ENCODE data around the gene NLGN1. TPM values are rescaled to one million over a fixed set of nuclear protein-coding genes. Genes with fewer than 3 reads are reported as not detected.
"Not testable (repeated sequence)": the region's sequence is repeated elsewhere in the genome, so short reads cannot be mapped to it uniquely, and the experiment has no call there.

NLGN1 gene
- total RNA-seq, 1 experiment from 2014 or later = 3.2 TPM

DNA sequence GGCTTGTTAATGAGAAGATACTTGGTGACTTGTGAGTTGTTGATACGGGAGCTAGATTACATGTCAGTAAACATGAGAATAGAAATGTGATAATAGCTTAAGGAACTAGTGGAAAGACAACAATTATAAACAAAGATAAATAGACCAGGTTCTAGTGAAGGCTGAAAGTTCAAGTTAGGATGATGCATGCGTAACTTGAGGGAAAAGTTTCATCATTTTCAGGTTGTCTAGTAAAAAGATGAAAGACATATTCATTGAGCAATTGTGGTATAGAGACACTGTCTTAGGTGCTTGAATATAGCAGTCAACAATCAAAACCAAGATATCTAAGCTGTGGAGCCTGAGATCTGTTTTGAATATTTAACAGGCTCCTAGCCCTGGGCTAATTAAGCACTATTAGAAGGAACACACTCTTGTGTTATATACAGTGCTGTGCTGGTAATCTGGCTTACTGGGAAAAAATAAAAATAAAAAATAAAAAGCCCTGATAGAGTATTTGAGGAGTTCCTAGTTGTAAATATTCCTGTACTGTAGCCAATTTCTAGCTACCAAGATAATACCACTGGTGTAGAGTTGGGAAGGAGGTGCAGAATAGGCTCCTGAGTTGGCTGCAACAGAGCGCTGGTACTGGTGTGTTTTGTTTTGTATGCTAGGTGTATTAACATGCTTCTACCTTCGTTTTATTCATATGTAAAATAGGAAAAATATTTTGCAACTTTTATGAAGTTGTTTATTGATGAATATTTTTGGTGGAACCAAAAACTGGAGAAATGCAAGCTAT is 68.5 kb downstream of the NLGN1 start:
- no peak for DNase-seq (ENCODE audit: low read depth in 1 of 2, low spot score in 2 of 2)
- Histone ChIP-seq H3K4me3 (no peak overlapping the region), H3K36me3 (no peaks in the 10 kb centered on the region), H3K27me3 (replicated peaks) (no peaks in the 10 kb centered on the region), H3K4me1 (replicated peaks) (no peaks in the 10 kb centered on the region), H3K27ac (no peak overlapping the region), H3K9me3 (replicated peaks) (no peaks in the 10 kb centered on the region)

GRCh38 chr3:173467501-173467900 is 70.0 kb downstream of the NLGN1 start:
- DNase-seq (ENCODE audit: low read depth in 1 of 2, low spot score in 2 of 2) = no peak
- Histone ChIP-seq H3K27ac (no peak overlapping the region), H3K27me3 (replicated peaks) (no peaks in the 10 kb centered on the region), H3K4me1 (replicated peaks) (no peaks in the 10 kb centered on the region), H3K36me3 (no peaks in the 10 kb centered on the region), H3K9me3 (replicated peaks) (no peaks in the 10 kb centered on the region), H3K4me3 (no peak overlapping the region)

DNA sequence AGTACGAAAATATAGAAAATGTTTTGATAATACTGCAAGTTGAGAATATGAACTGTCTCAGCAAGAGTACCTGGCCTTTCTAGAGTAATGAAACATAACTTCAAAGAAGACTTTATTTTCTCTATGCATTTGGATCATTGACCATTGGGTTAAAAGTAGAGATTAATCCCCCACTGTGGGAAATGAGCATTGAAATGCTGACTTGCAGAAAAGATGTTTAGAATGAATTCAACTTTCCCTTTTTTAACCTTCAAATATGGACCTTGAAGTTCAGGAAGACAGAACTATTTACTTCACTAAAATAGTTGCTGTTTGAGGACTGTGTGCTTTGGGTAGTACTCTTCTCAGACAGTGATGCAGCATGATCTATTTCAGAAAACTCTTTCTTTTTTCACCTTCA is 75.7 kb downstream of the NLGN1 start:
- Histone ChIP-seq H3K27me3 (replicated peaks) (no peaks in the 10 kb centered on the region), H3K4me3 (no peak overlapping the region), H3K4me1 (replicated peaks) (no peaks in the 10 kb centered on the region), H3K9me3 (replicated peaks) (no peaks in the 10 kb centered on the region), H3K36me3 (no peaks in the 10 kb centered on the region), H3K27ac (no peak overlapping the region)
- no peak for DNase-seq (ENCODE audit: low read depth in 1 of 2, low spot score in 2 of 2)

DNA sequence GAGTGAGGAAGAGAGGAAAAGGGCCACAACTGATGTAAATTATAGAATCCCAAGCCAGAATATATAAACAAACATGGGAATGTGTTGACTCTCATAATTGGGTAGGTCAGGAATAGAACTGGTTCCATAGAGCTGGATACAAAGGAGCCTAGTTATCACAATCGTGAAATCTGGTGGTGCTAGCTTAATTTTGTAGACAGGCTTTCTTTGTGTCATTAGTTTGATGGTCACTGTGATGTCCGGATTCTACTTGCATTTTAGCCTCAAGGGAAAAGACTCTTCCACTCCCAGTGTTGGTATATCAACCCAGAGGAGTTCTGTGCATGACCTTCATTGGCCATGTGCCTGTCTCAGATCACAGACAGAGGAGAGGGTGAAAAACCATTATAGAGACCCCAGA is 81.8 kb downstream of the NLGN1 start:
- Histone ChIP-seq H3K27ac (no peak overlapping the region), H3K36me3 (no peaks in the 10 kb centered on the region), H3K4me3 (no peak overlapping the region), H3K4me1 (replicated peaks) (no peaks in the 10 kb centered on the region), H3K9me3 (replicated peaks) (no peaks in the 10 kb centered on the region), H3K27me3 (replicated peaks) (no peaks in the 10 kb centered on the region)
- no peak for DNase-seq (ENCODE audit: low read depth in 1 of 2, low spot score in 2 of 2)

- Histone ChIP-seq H3K36me3 (no peaks in the 10 kb centered on the region), H3K4me1 (replicated peaks) (no peaks in the 10 kb centered on the region), H3K27ac (no peak overlapping the region), H3K4me3 (no peak overlapping the region), H3K27me3 (replicated peaks) (no peaks in the 10 kb centered on the region), H3K9me3 (replicated peaks) (no peaks in the 10 kb centered on the region)
- no peak for DNase-seq (ENCODE audit: low read depth in 1 of 2, low spot score in 2 of 2)
Measured at GRCh38 chr3:173501931-173502489, 104.5 kb downstream of the NLGN1 start.

DNA sequence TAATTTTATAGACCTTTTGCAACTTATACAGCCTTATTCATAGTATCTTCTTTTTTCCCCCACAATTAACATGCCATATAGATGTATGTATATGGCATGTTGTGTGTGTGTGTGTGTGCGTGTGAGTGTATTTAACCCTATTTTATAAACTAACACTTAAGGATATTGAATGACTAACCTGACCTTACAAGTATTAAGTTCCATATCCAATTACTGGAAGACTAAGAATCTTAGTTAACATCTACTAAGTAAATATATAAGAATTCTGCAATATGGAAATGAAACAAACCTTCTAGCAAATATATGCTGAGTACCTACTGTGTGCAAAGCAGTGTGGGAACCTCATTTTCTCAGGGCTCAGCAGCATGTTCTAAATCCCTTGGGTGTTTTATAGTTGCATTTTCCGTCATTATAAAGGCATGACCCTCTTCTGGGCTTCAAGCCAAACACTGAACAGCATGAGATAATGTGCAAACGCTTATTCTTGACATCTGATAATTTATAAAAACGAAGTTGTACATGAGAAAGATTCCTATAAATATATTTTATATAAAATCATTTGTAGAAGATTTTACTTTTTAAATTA is 105.5 kb downstream of the NLGN1 start:
- Histone ChIP-seq H3K9me3 (replicated peaks) (no peaks in the 10 kb centered on the region), H3K4me1 (replicated peaks) (no peaks in the 10 kb centered on the region), H3K27ac (no peak overlapping the region), H3K4me3 (no peak overlapping the region), H3K36me3 (no peaks in the 10 kb centered on the region), H3K27me3 (replicated peaks) (no peaks in the 10 kb centered on the region)
- no peak for DNase-seq (ENCODE audit: low read depth in 1 of 2, low spot score in 2 of 2)

DNA sequence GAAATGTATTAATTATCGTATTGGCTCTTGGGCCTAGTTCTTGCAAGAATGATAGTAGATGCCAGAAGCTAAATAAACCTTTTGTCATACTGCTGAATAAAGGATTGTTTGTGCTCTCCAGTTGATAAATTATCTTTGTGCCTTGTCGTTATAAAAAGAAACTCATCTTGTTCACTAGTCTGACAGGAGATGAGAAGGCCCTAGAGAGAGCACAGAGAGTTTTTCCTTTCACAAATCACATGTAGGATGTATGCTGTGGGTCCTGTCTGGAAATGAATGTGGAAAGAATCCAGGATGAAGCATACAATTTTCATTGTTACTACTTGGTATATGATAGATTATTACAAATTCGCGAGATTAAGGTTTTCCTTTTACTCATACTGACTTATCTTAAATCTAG is 113.0 kb downstream of the NLGN1 start:
- no peak for DNase-seq (ENCODE audit: low read depth in 1 of 2, low spot score in 2 of 2)
- Histone ChIP-seq H3K36me3 (no peaks in the 10 kb centered on the region), H3K4me3 (no peak overlapping the region), H3K9me3 (replicated peaks) (no peaks in the 10 kb centered on the region), H3K4me1 (replicated peaks) (no peaks in the 10 kb centered on the region), H3K27me3 (replicated peaks) (no peaks in the 10 kb centered on the region), H3K27ac (no peak overlapping the region)

DNA sequence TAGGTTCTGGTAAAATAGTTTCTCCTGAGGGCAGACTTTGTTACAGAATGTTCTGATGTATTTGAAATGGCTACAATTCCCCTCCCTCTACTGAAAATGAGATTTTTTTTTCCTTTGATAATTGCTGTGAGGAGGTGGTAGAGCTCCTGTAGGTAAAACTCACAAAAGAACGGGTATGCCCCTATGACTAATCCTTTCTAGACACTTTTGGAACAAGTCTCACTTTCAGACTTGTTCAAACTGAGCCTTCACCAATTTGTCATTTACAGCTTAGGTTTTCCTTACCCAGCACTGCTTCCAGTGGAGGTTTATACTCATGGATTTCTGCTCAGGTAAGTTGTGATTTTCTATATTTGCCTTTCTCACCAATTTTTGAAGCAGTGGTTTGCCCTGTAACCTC is 115.6 kb downstream of the NLGN1 start:
- H3K4me1 ChIP-seq (replicated peaks) = no peaks in the 10 kb centered on the region
- no peaks in the 10 kb centered on the region for H3K36me3 ChIP-seq
- H3K4me3 ChIP-seq = no peak overlapping the region
- no peaks in the 10 kb centered on the region for H3K9me3 ChIP-seq (replicated peaks)
- H3K27ac ChIP-seq = no peak overlapping the region
- no peak for DNase-seq (ENCODE audit: low read depth in 1 of 2, low spot score in 2 of 2)
- H3K27me3 ChIP-seq (replicated peaks) = no peaks in the 10 kb centered on the region

- Histone ChIP-seq H3K27ac (no peak overlapping the region), H3K27me3 (replicated peaks) (no peaks in the 10 kb centered on the region), H3K9me3 (replicated peaks) (no peaks in the 10 kb centered on the region; the same call in 1 of the 2 replicates), H3K4me1 (replicated peaks) (no peaks in the 10 kb centered on the region), H3K36me3 (no peaks in the 10 kb centered on the region), H3K4me3 (no peak overlapping the region)
- no peak for DNase-seq (ENCODE audit: low read depth in 1 of 2, low spot score in 2 of 2)
Measured at GRCh38 chr3:173529062-173529711, 131.6 kb downstream of the NLGN1 start.

- Histone ChIP-seq H3K36me3 (no peaks in the 10 kb centered on the region), H3K4me3 (no peak overlapping the region), H3K4me1 (replicated peaks) (no peaks in the 10 kb centered on the region), H3K27me3 (replicated peaks) (no peaks in the 10 kb centered on the region), H3K9me3 (replicated peaks) (no peaks in the 10 kb centered on the region; the same call in 1 of the 2 replicates), H3K27ac (no peak overlapping the region)
- DNase-seq (ENCODE audit: low read depth in 1 of 2, low spot score in 2 of 2) = no peak
Measured at GRCh38 chr3:173531602-173532001, 134.1 kb downstream of the NLGN1 start.

DNA sequence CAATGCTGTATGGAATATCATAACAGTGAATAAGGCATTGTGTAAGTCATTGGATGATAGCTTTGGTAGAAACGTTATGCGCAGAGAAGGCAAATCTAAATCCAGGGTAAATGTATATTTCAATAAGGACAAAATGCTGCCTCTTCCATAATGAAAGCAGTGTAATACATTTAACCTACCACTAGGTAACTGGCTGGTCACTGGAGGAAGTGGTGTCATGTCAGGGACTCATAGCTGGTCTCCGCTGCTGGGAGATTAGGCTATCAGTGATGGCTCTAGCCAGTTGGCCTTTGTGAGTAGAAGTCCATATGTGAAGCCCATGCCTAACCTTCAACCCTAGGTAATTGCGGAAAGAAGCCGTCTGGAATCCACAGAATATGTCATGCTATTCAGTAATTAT is 140.9 kb downstream of the NLGN1 start:
- H3K9me3 ChIP-seq (replicated peaks) = no peaks in the 10 kb centered on the region
- no peak overlapping the region for H3K27ac ChIP-seq
- no peak overlapping the region for H3K4me3 ChIP-seq
- no peak for DNase-seq (ENCODE audit: low read depth in 1 of 2, low spot score in 2 of 2)
- no peaks in the 10 kb centered on the region for H3K27me3 ChIP-seq (replicated peaks)
- no peaks in the 10 kb centered on the region for H3K36me3 ChIP-seq
- H3K4me1 ChIP-seq (replicated peaks) = no peaks in the 10 kb centered on the region

DNA sequence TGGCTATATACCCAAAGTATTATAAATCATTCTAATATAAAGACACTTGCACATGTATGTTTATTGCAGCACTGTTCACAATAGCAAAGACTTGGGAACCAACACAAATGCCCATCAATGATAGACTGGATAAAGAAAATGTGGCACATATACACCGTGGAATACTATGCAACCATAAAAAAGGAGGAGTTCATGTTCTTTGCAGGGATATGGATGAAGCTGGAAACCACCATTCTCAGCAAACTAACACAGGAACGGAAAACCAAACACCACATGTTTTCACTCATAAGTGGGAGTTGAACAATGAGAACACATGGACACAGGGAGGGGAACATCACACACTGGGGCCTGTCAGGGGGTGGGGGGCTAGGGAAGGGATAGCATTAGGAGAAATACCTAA is 148.0 kb downstream of the NLGN1 start:
- not testable (repeated sequence) for DNase-seq (ENCODE audit: low read depth in 1 of 2, low spot score in 2 of 2)

DNA sequence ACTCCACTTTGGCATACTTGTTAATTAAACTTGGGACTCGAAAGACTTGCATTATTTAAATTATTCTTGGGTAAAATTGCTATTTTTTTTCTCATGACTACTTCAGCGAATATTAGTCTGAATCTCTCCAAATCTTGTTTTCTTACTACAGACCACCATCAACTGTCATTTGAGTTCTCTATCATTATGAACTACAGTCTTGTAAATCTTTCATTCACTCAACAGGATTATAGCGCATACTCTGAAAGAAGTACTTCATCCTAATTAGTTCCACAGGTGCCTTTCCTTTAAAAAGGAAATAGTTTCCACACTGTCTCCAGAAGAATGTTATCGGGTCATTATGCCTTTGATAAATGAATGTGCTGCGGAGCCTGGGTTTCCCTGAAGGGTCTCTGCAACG is 149.5 kb downstream of the NLGN1 start:
- H3K9me3 ChIP-seq (replicated peaks) = no peaks in the 10 kb centered on the region
- H3K27me3 ChIP-seq (replicated peaks) = no peaks in the 10 kb centered on the region
- no peaks in the 10 kb centered on the region for H3K36me3 ChIP-seq
- H3K4me3 ChIP-seq = no peak overlapping the region
- no peak for DNase-seq (ENCODE audit: low read depth in 1 of 2, low spot score in 2 of 2)
- H3K27ac ChIP-seq = no peak overlapping the region
- H3K4me1 ChIP-seq (replicated peaks) = no peaks in the 10 kb centered on the region

More for the DNA sequence above, 148.0 kb downstream of the NLGN1 start:
- H3K36me3 ChIP-seq; H3K27ac ChIP-seq; H3K4me3 ChIP-seq; H3K4me1 ChIP-seq (replicated peaks); H3K27me3 ChIP-seq (replicated peaks); H3K9me3 ChIP-seq (replicated peaks): not testable (repeated sequence)

- DNase-seq (ENCODE audit: low read depth in 1 of 2, low spot score in 2 of 2) = no peak
- no peaks in the 10 kb centered on the region for H3K9me3 ChIP-seq (replicated peaks)
- H3K36me3 ChIP-seq = no peaks in the 10 kb centered on the region
- no peak overlapping the region for H3K27ac ChIP-seq
- H3K27me3 ChIP-seq (replicated peaks) = no peaks in the 10 kb centered on the region
- no peaks in the 10 kb centered on the region for H3K4me1 ChIP-seq (replicated peaks)
- no peak overlapping the region for H3K4me3 ChIP-seq
Measured at GRCh38 chr3:173548261-173548660, 150.7 kb downstream of the NLGN1 start.

Measured in SJSA1 (cell line).